RWPE2 (cell line): ENCODE data around the gene TDG.

Experiments used
- ATAC-seq: fragments of 200-7000 bp; cut with Tn5 transposase; 3 replicates; pipeline ENCODE4 v1.9.1; 2021; ENCODE audit warnings: low read depth
- DNase-seq: peaks from one replicate; pipeline ENCODE4 v3.0.0-alpha.2; 2020; ENCODE audit warnings: low spot score
- H3K27ac ChIP-seq: fragments of 450-650 bp; 2 replicates; pipeline ENCODE4 v1.5.1; 2017; ENCODE audit warnings: mild to moderate bottlenecking; ENCODE audit not compliant: poor library complexity, severe bottlenecking
- H3K27me3 ChIP-seq: fragments of 250-450 bp; sonication (Bioruptor Pico); 2 replicates; pipeline ENCODE4 v1.5.1; 2021; ENCODE audit warnings: mild to moderate bottlenecking, moderate library complexity; ENCODE audit not compliant: insufficient read depth, poor library complexity, severe bottlenecking
- H3K36me3 ChIP-seq: fragments of 250-450 bp; sonication (Bioruptor Pico); 2 replicates; pipeline ENCODE4 v1.5.1; 2020; ENCODE audit warnings: low read depth, mild to moderate bottlenecking, moderate library complexity
- H3K4me1 ChIP-seq: fragments of 250-450 bp; sonication (Bioruptor Pico); 2 replicates; pipeline ENCODE4 v1.5.1; 2021; ENCODE audit warnings: mild to moderate bottlenecking, moderate library complexity; ENCODE audit not compliant: insufficient read depth, poor library complexity, severe bottlenecking
- H3K4me3 ChIP-seq: fragments of 250-450 bp; sonication (Bioruptor Pico); 2 replicates; pipeline ENCODE4 v1.5.1; 2021; ENCODE audit warnings: mild to moderate bottlenecking, moderate library complexity; ENCODE audit not compliant: severe bottlenecking
- H3K9me3 ChIP-seq: fragments of 250-450 bp; sonication (Bioruptor Pico); 2 replicates; pipeline ENCODE4 v1.5.1; 2021; ENCODE audit warnings: mild to moderate bottlenecking, moderate library complexity; ENCODE audit not compliant: severe bottlenecking
- TF ChIP-seq, protein P1 (sequence below): fragments of 450-650 bp; IDR thresholded peaks from one replicate; pipeline ENCODE4 v1.5.1; 2017; ENCODE audit warnings: mild to moderate bottlenecking, moderate library complexity; ENCODE audit not compliant: poor library complexity, severe bottlenecking

TDG gene

DNA sequence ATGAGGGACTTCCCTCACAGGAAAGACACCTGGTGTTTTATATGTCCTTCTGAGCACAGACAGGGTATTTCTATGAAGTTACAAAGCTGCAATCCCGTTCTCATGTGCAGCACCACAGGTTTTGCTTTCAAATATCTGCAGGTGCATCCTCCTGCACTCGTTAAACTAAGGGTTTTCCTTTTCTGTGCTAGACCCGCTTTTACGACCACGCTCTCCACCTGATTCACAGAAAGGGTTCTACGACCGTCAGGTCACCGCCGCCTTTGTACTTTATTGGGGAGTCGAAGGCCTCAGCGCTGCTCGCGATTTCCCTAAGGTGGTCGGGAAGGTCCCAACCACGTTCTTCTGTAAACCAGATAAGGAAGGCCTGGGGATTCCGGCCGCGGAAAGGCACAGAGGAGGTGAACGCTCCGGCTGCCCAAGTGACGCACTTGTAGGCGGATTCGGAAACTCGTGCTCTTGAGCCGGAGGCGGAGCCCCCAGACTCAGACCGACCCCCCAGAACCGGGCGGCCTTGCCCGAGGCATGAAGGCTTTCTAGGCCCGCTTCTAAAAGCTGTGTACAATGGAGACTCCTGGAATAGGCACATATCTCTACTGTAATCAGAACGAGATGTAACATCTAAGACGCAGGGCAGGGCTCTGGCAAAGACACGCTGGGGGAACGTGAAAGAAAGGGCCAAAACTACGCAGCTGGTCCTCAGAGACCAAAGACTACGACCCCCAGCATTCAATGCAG is 36.5 kb upstream of the TDG start:
- peak; percentile 62 for ATAC-seq
- Histone ChIP-seq H3K27ac (peak overlapping the region; percentile 58), H3K4me3 (peak overlapping the region; percentile 51), H3K27me3 (no peaks in the 10 kb centered on the region), H3K9me3 (no peaks in the 10 kb centered on the region), H3K36me3 (peaks cover 39% of the 10 kb centered on the region), H3K4me1 (peaks cover 28% of the 10 kb centered on the region)
- peak; percentile 88 for DNase-seq
- TF ChIP-seq, protein P1, sequence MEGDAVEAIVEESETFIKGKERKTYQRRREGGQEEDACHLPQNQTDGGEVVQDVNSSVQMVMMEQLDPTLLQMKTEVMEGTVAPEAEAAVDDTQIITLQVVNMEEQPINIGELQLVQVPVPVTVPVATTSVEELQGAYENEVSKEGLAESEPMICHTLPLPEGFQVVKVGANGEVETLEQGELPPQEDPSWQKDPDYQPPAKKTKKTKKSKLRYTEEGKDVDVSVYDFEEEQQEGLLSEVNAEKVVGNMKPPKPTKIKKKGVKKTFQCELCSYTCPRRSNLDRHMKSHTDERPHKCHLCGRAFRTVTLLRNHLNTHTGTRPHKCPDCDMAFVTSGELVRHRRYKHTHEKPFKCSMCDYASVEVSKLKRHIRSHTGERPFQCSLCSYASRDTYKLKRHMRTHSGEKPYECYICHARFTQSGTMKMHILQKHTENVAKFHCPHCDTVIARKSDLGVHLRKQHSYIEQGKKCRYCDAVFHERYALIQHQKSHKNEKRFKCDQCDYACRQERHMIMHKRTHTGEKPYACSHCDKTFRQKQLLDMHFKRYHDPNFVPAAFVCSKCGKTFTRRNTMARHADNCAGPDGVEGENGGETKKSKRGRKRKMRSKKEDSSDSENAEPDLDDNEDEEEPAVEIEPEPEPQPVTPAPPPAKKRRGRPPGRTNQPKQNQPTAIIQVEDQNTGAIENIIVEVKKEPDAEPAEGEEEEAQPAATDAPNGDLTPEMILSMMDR, result no peak

DNA sequence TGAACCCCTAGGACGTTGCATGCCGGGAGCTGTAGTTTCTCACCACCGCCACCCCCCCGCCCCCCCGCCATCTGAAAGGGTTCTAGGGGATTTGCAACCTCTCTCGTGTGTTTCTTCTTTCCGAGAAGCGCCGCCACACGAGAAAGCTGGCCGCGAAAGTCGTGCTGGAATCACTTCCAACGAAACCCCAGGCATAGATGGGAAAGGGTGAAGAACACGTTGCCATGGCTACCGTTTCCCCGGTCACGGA is 36.0 kb upstream of the TDG start:
- TF ChIP-seq, protein P1, result no peak
- Histone ChIP-seq H3K27ac (peak overlapping the region; percentile 58), H3K9me3 (no peaks in the 10 kb centered on the region), H3K27me3 (no peaks in the 10 kb centered on the region), H3K4me1 (peaks cover 31% of the 10 kb centered on the region), H3K36me3 (peaks cover 44% of the 10 kb centered on the region), H3K4me3 (peak overlapping the region; percentile 51)
- DNase-seq, result no peak
- no peak for ATAC-seq

DNA sequence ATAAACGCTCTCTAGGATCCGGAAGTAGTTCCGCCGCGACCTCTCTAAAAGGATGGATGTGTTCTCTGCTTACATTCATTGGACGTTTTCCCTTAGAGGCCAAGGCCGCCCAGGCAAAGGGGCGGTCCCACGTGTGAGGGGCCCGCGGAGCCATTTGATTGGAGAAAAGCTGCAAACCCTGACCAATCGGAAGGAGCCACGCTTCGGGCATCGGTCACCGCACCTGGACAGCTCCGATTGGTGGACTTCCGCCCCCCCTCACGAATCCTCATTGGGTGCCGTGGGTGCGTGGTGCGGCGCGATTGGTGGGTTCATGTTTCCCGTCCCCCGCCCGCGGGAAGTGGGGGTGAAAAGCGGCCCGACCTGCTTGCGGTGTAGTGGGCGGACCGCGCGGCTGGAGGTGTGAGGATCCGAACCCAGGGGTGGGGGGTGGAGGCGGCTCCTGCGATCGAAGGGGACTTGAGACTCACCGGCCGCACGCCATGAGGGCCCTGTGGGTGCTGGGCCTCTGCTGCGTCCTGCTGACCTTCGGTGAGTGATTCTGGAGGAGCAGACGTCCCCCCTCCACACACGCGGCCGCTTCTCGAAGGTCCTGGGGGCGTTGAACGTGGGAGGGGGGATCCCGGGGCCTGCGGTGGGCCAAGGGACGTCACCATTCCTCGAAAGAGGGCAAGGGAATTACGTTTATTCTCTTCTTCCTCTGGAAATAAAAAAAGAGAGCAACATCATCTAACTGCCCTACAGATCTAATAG is 35.5 kb upstream of the TDG start, which contains the start of gene HSP90B1:
Gene HSP90B1 (plus strand): TSS at position 377 of the 753 bp plus-strand sequence. CDS start 106 bp downstream, at position 483.
- H3K36me3 ChIP-seq, result peaks cover 49% of the 10 kb centered on the region
- H3K4me1 ChIP-seq, result peaks cover 35% of the 10 kb centered on the region
- H3K4me3 ChIP-seq, result peak within 1 kb of the TSS; percentile 95
- no peaks in the 10 kb centered on the region for H3K27me3 ChIP-seq
- TF ChIP-seq, protein P1, result no peak
- DNase-seq (peak; percentile 100), ATAC-seq (peak; percentile 80)
- H3K27ac ChIP-seq, result peak within 1 kb of the TSS; percentile 58
- H3K9me3 ChIP-seq, result no peaks in the 10 kb centered on the region

DNA sequence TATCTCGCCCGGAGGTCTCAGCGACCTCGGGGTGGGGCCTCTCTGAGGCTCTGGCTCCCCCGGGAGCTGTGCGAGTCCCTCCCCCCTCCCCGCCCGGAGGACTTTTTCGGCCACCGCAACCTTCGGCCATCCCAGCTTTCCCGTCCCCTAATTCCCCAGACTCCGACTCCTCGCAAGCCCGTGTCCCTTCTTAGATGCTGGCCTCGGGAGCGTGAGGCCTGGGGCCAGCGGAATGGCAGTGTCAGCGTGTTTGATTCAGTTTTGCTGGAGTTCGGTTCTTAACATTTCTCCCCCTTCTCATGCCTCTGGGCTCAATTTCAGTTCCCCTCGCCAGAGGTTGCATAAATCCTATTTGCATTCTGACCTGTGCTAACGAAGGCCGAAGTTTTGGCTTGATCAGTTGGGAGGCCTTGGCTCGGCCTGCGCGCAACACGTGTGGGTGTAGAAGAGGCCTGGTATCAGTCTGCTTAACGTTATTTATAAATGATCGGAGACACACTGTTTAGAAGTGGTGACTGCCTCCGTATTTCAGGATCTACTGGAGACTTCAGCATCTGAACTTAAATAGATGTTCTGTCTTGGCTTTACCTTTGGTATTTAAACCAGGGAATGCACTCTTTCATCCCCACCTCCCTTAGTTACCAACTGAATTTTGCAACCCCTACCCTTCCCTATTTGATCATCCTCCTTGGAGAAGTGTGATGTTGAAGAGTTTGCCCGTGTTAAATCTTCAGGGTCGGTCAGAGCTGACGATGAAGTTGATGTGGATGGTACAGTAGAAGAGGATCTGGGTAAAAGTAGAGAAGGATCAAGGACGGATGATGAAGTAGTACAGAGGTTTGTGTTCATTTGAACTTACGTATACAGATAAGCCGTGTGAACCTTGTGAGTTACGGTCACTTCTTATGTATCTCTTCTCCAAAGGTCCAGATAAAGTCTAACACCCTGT is 34.6 kb upstream of the TDG start:
- peaks cover 57% of the 10 kb centered on the region for H3K36me3 ChIP-seq
- ATAC-seq (no peak), DNase-seq (no peak)
- no peaks in the 10 kb centered on the region for H3K9me3 ChIP-seq
- no peaks in the 10 kb centered on the region for H3K27me3 ChIP-seq
- H3K4me1 ChIP-seq, result peaks cover 41% of the 10 kb centered on the region
- H3K27ac ChIP-seq, result peak overlapping the region; percentile 58
- H3K4me3 ChIP-seq, result peak overlapping the region; percentile 95
- TF ChIP-seq, protein P1, result no peak
